ENCODE results near the gene CAPSL. TPM values are rescaled to one million over a fixed set of nuclear protein-coding genes. Genes with fewer than 3 reads are reported as not detected.
"Not testable (repeated sequence)": the region's sequence is repeated elsewhere in the genome, so short reads cannot be mapped to it uniquely, and the experiment has no call there.

Gene CAPSL
- total RNA-seq = not detected

DNA sequence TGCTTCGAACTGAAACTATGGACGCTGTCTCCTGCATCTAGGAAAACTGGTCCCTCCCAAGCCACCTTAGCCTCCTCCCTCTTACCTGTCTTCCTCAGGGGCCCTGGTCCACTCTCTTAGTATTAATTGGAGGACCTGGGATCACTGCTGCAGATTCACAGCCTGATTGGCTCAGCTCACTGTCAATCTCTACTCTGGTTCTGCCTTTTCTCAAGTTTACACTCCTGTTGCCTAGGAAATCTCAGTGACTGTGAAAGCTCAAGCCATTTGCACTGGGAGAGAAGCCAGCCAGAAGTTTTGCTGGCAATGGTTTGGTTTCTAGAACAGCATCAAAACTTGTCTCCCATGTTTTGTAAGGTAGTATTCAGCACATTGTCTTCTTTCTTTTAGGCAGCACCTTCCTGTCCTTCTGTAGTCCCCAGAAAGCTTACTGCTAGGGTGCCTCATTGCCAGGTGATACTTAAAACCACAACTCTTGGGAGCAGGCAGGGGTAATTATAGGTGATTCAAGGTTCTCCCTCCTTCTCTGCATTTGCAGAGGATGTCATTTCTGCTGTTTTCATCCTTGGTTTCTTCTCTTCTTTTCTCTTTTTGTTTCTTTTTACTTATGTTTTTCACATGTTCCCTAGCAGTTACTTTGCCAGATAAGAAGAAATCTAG, at the start of gene CAPSL:
Gene CAPSL, minus strand, starts transcription at position 55 of the 660 bp plus-strand sequence. CDS start 17,502 bp downstream, outside the sequence.
- Histone ChIP-seq H3K27me3 (ENCODE audit: control insufficient read depth in 3 of 3, insufficient read depth in 3 of 3, low read length in 3 of 3) (no peaks in the 10 kb centered on the region), H3K4me1 (ENCODE audit: control insufficient read depth in 3 of 3, insufficient read depth in 3 of 3, low read length in 3 of 3) (no peaks in the 10 kb centered on the region), H3K9ac (ENCODE audit: low read depth in 1 of 3, low read length in 3 of 3) (no peak within 1 kb of the TSS), H3K27ac (ENCODE audit: low read depth, low read length) (no peak within 1 kb of the TSS), H3K9me3 (ENCODE audit: control insufficient read depth in 3 of 3, low read length in 3 of 3) (no peaks in the 10 kb centered on the region), H3K4me3 (ENCODE audit: low read length in 3 of 3) (no peak within 1 kb of the TSS), H3K36me3 (ENCODE audit: control insufficient read depth in 3 of 3, insufficient read depth in 3 of 3, low read length in 3 of 3) (no peaks in the 10 kb centered on the region)

DNA sequence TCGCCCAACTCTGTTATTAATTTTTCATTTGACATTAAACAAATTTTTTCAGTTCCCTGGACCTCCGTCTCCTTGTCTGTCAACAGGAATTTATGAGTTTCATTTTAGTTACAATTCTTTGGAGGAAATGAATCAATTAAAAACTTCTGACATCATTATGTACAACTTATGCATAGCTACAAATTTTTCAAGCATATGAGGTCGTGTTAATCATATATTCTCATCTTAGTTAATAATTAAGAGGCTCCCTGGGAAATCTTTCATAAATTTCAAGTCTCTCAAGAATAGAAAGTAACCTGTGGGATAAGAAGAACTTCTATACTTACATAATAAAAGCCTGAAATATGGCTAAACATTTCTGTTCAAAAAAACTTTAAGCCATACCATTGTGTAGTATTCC, 49.4 kb upstream of the CAPSL start:
- H3K9ac ChIP-seq (ENCODE audit: low read depth in 1 of 3, low read length in 3 of 3) = no peak overlapping the region
- no peaks in the 10 kb centered on the region for H3K27me3 ChIP-seq (ENCODE audit: control insufficient read depth in 3 of 3, insufficient read depth in 3 of 3, low read length in 3 of 3)
- H3K27ac ChIP-seq (ENCODE audit: low read depth, low read length) = no peak overlapping the region

GRCh38 chr5:35979715-35980114, 41.3 kb upstream of the CAPSL start:
- no peak overlapping the region for H3K9ac ChIP-seq (ENCODE audit: low read depth in 1 of 3, low read length in 3 of 3)
- H3K27ac ChIP-seq (ENCODE audit: low read depth, low read length) = no peak overlapping the region
- H3K4me3 ChIP-seq (ENCODE audit: low read length in 3 of 3) = no peak overlapping the region
- H3K36me3 ChIP-seq (ENCODE audit: control insufficient read depth in 3 of 3, insufficient read depth in 3 of 3, low read length in 3 of 3) = no peaks in the 10 kb centered on the region
- H3K27me3 ChIP-seq (ENCODE audit: control insufficient read depth in 3 of 3, insufficient read depth in 3 of 3, low read length in 3 of 3) = no peaks in the 10 kb centered on the region
- peaks cover 0 to 3% (median 0%) of the 10 kb centered on the region in 3 donors for H3K9me3 ChIP-seq (ENCODE audit: control insufficient read depth in 3 of 3, low read length in 3 of 3)
- no peaks in the 10 kb centered on the region for H3K4me1 ChIP-seq (ENCODE audit: control insufficient read depth in 3 of 3, insufficient read depth in 3 of 3, low read length in 3 of 3)

More for the DNA sequence above, 49.4 kb upstream of the CAPSL start:
- Histone ChIP-seq H3K4me3 (ENCODE audit: low read length in 3 of 3) (no peak overlapping the region), H3K9me3 (ENCODE audit: control insufficient read depth in 3 of 3, low read length in 3 of 3) (no peaks in the 10 kb centered on the region), H3K4me1 (ENCODE audit: control insufficient read depth in 3 of 3, insufficient read depth in 3 of 3, low read length in 3 of 3) (no peaks in the 10 kb centered on the region), H3K36me3 (ENCODE audit: control insufficient read depth in 3 of 3, insufficient read depth in 3 of 3, low read length in 3 of 3) (no peaks in the 10 kb centered on the region)

GRCh38 chr5:35976859-35977258, 38.4 kb upstream of the CAPSL start:
- H3K9ac ChIP-seq (ENCODE audit: low read depth in 1 of 3, low read length in 3 of 3); H3K27me3 ChIP-seq (ENCODE audit: control insufficient read depth in 3 of 3, insufficient read depth in 3 of 3, low read length in 3 of 3); H3K27ac ChIP-seq (ENCODE audit: low read depth, low read length); H3K36me3 ChIP-seq (ENCODE audit: control insufficient read depth in 3 of 3, insufficient read depth in 3 of 3, low read length in 3 of 3); H3K4me1 ChIP-seq (ENCODE audit: control insufficient read depth in 3 of 3, insufficient read depth in 3 of 3, low read length in 3 of 3); H3K4me3 ChIP-seq (ENCODE audit: low read length in 3 of 3); H3K9me3 ChIP-seq (ENCODE audit: control insufficient read depth in 3 of 3, low read length in 3 of 3): not testable (repeated sequence)

DNA sequence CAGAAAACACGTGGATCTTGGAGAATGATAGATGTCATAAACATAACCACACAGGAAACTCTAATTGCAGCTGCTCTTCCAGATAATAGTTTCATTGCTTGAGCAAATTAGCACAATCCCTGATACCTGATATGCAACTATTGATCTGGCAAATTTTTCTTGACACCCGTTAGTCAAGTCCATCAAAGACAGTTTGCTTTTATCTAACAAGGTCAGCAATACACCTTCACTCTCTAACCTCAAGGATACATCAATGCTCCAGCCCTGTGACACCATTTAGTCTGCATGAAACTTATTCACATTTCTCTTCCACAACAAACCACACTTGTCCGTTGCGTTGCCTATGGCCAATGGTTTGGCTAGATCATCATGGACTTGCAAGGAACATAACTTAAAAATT, 36.1 kb upstream of the CAPSL start:
- Histone ChIP-seq H3K36me3 (ENCODE audit: control insufficient read depth in 3 of 3, insufficient read depth in 3 of 3, low read length in 3 of 3) (no peaks in the 10 kb centered on the region), H3K27me3 (ENCODE audit: control insufficient read depth in 3 of 3, insufficient read depth in 3 of 3, low read length in 3 of 3) (no peaks in the 10 kb centered on the region)

GRCh38 chr5:35971878-35972210, 33.4 kb upstream of the CAPSL start:
- Histone ChIP-seq H3K9me3 (ENCODE audit: control insufficient read depth in 3 of 3, low read length in 3 of 3) (no peaks in the 10 kb centered on the region), H3K4me1 (ENCODE audit: control insufficient read depth in 3 of 3, insufficient read depth in 3 of 3, low read length in 3 of 3) (peaks cover 0 to 5% (median 4%) of the 10 kb centered on the region in 3 donors), H3K9ac (ENCODE audit: low read depth in 1 of 3, low read length in 3 of 3) (no peak overlapping the region), H3K36me3 (ENCODE audit: control insufficient read depth in 3 of 3, insufficient read depth in 3 of 3, low read length in 3 of 3) (no peaks in the 10 kb centered on the region), H3K27me3 (ENCODE audit: control insufficient read depth in 3 of 3, insufficient read depth in 3 of 3, low read length in 3 of 3) (no peaks in the 10 kb centered on the region), H3K4me3 (ENCODE audit: low read length in 3 of 3) (no peak overlapping the region), H3K27ac (ENCODE audit: low read depth, low read length) (no peak overlapping the region)

More for the DNA sequence above, 36.1 kb upstream of the CAPSL start:
- no peak overlapping the region for H3K9ac ChIP-seq (ENCODE audit: low read depth in 1 of 3, low read length in 3 of 3)
- H3K4me1 ChIP-seq (ENCODE audit: control insufficient read depth in 3 of 3, insufficient read depth in 3 of 3, low read length in 3 of 3) = no peaks in the 10 kb centered on the region
- H3K9me3 ChIP-seq (ENCODE audit: control insufficient read depth in 3 of 3, low read length in 3 of 3) = no peaks in the 10 kb centered on the region
- H3K4me3 ChIP-seq (ENCODE audit: low read length in 3 of 3) = no peak overlapping the region
- H3K27ac ChIP-seq (ENCODE audit: low read depth, low read length) = no peak overlapping the region

DNA sequence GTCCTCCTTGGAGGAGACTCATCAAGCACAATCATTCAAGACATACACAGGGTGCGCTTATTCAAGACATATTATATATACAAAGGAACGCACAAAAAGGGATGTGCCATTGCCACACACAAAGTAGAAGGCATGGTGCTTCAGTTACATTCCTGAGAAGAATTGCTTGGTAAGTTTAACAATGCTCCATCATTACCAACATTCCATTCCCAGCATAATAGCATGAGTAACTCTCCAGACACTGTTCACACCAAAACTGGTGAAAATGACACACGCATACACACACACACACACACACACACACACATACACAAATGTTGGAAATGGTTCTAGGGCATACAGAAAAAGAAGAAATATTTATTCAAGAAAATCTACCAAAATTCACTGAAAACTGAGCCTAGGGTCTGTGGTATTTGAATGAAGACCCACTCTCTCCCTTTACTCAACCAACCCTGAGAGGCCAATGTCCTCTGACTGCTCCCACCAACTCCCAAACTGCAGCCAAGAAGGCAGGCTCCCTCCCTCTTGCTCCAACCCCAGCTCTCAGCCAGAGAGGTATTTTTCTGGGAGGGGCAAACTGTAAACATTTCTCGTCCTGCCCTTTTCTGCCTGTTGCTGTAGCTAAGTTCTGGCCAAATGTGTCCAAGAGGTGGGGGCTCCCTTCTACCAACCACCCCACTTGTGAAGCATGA, 32.9 kb upstream of the CAPSL start:
- no peak overlapping the region for H3K4me3 ChIP-seq (ENCODE audit: low read length in 3 of 3)
- H3K27me3 ChIP-seq (ENCODE audit: control insufficient read depth in 3 of 3, insufficient read depth in 3 of 3, low read length in 3 of 3) = no peaks in the 10 kb centered on the region
- no peak overlapping the region for H3K27ac ChIP-seq (ENCODE audit: low read depth, low read length)
- H3K9ac ChIP-seq (ENCODE audit: low read depth in 1 of 3, low read length in 3 of 3) = no peak overlapping the region
- H3K36me3 ChIP-seq (ENCODE audit: control insufficient read depth in 3 of 3, insufficient read depth in 3 of 3, low read length in 3 of 3) = no peaks in the 10 kb centered on the region
- H3K4me1 ChIP-seq (ENCODE audit: control insufficient read depth in 3 of 3, insufficient read depth in 3 of 3, low read length in 3 of 3) = peaks cover 0 to 5% (median 4%) of the 10 kb centered on the region in 3 donors
- no peaks in the 10 kb centered on the region for H3K9me3 ChIP-seq (ENCODE audit: control insufficient read depth in 3 of 3, low read length in 3 of 3)

DNA sequence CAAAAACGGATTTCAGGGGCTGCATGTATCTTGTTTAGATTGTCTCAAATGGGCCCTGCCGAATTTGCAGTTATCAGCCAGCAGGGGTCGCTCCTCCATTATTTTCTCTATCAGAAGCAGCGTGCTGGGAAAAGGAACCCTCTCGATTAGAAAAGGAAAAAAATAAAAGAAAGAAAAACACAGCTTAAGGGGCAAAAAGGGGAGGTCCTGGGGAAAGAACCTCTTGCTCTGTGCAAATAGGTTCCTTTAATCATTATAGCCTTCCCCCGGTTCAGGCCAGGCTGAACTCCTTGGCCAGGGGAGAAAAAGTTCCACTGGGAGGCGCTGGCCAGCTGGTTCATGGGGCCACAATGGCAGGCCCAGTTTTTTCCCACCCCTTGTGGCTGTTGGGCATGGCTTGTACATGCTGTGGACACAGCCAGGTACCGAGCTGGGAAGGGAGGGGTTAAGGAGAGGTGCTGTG, 25.0 kb upstream of the CAPSL start:
- no peaks in the 10 kb centered on the region for H3K9me3 ChIP-seq (ENCODE audit: control insufficient read depth in 3 of 3, low read length in 3 of 3)
- no peaks in the 10 kb centered on the region for H3K27me3 ChIP-seq (ENCODE audit: control insufficient read depth in 3 of 3, insufficient read depth in 3 of 3, low read length in 3 of 3)
- H3K9ac ChIP-seq (ENCODE audit: low read depth in 1 of 3, low read length in 3 of 3) = peak overlapping the region in 1 of 3 donors; percentile 47
- H3K4me1 ChIP-seq (ENCODE audit: control insufficient read depth in 3 of 3, insufficient read depth in 3 of 3, low read length in 3 of 3) = no peaks in the 10 kb centered on the region
- H3K36me3 ChIP-seq (ENCODE audit: control insufficient read depth in 3 of 3, insufficient read depth in 3 of 3, low read length in 3 of 3) = no peaks in the 10 kb centered on the region
- H3K4me3 ChIP-seq (ENCODE audit: low read length in 3 of 3) = peak overlapping the region in 1 of 3 donors; percentile 24
- H3K27ac ChIP-seq (ENCODE audit: low read depth, low read length) = no peak overlapping the region

DNA sequence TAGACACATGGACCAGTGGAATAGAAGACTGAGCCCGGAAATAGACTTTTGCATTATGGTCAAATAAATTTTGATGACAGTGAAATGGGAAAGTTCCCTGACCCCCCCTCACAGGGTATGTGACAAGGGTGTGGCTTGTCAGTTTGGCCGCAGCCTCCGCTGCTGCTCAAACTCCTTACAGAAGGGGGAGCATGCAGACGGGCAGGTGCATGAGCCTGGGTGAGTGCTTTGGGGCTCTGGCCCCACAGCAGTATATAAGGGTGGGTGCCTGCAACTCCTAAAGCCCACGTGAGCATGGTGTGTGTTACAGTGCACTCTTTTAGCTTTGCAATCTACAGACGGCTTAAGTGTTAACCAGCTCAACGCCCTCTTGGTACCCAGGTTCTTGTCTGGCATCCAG, 21.9 kb upstream of the CAPSL start:
- Histone ChIP-seq H3K4me3 (ENCODE audit: low read length in 3 of 3) (no peak overlapping the region), H3K36me3 (ENCODE audit: control insufficient read depth in 3 of 3, insufficient read depth in 3 of 3, low read length in 3 of 3) (peaks cover 0 to 11% (median 2%) of the 10 kb centered on the region in 3 donors)

GRCh38 chr5:35956429-35956828, 18.0 kb upstream of the CAPSL start:
- Histone ChIP-seq H3K27me3 (ENCODE audit: control insufficient read depth in 3 of 3, insufficient read depth in 3 of 3, low read length in 3 of 3) (peaks cover 0 to 2% (median 0%) of the 10 kb centered on the region in 3 donors), H3K9me3 (ENCODE audit: control insufficient read depth in 3 of 3, low read length in 3 of 3) (no peaks in the 10 kb centered on the region), H3K36me3 (ENCODE audit: control insufficient read depth in 3 of 3, insufficient read depth in 3 of 3, low read length in 3 of 3) (peaks cover 1 to 18% (median 5%) of the 10 kb centered on the region in 3 donors), H3K4me1 (ENCODE audit: control insufficient read depth in 3 of 3, insufficient read depth in 3 of 3, low read length in 3 of 3) (no peaks in the 10 kb centered on the region), H3K4me3 (ENCODE audit: low read length in 3 of 3) (no peak overlapping the region), H3K9ac (ENCODE audit: low read depth in 1 of 3, low read length in 3 of 3) (no peak overlapping the region), H3K27ac (ENCODE audit: low read depth, low read length) (no peak overlapping the region)

More for the DNA sequence above, 21.9 kb upstream of the CAPSL start:
- Histone ChIP-seq H3K4me1 (ENCODE audit: control insufficient read depth in 3 of 3, insufficient read depth in 3 of 3, low read length in 3 of 3) (no peaks in the 10 kb centered on the region), H3K27me3 (ENCODE audit: control insufficient read depth in 3 of 3, insufficient read depth in 3 of 3, low read length in 3 of 3) (no peaks in the 10 kb centered on the region), H3K27ac (ENCODE audit: low read depth, low read length) (no peak overlapping the region), H3K9me3 (ENCODE audit: control insufficient read depth in 3 of 3, low read length in 3 of 3) (no peaks in the 10 kb centered on the region), H3K9ac (ENCODE audit: low read depth in 1 of 3, low read length in 3 of 3) (no peak overlapping the region)

All from skeletal muscle tissue (tissue), 4 donors.